SK-N-SH (cell line): Measurements from ENCODE around the gene PAN3. TPM values are rescaled to one million over a fixed set of nuclear protein-coding genes. Genes with fewer than 3 reads are reported as not detected.

Experiments
- CTCF ChIA-PET: fragments of 300-600, 350-600 bp; formaldehyde crosslinking; extraction: SDS; loops from one replicate; lab custom pipeline; 2021; lab: Yijun Ruan, JAX
- POLR2A ChIA-PET: fragments of 350-600 bp; sonication (Branson Sonifier 250); formaldehyde crosslinking; extraction: SDS; loops from one replicate; lab custom pipeline; 2020; ENCODE audit warnings: antibody characterized with exemption, inconsistent platforms; lab: Yijun Ruan, JAX
- DNase-seq: peaks from one replicate; pipeline ENCODE4 v3.0.0; 2012
- H2AFZ ChIP-seq: fragments of 200-600 bp; sonication (generic); 2 replicates; pipeline ENCODE4 v1.8.1; 2016; ENCODE audit warnings: antibody characterized with exemption, mild to moderate bottlenecking, low read depth
- H3F3A ChIP-seq: fragments of 200-600 bp; sonication (generic); replicated peaks from 2 replicates; pipeline ENCODE3; 2016; ENCODE audit warnings: antibody characterized with exemption, mild to moderate bottlenecking; ENCODE audit not compliant: insufficient read depth
- H3K27ac ChIP-seq, 2 experiments: fragments of 200-500 bp in 1 of 2; fragments of 200-600 bp in 1 of 2; sonication (Bioruptor generic) in 1 of 2; sonication (generic), shearing (Covaris generic) in 1 of 2; 2 replicates each; pipeline versions ENCODE4 v1.5.1 to v1.6.1; 2014 to 2016; ENCODE audit warnings: low read depth in 2 of 2, inconsistent platforms in 1 of 2, low read length in 1 of 2, mild to moderate bottlenecking in 1 of 2, mixed read lengths in 1 of 2
- H3K27me3 ChIP-seq: fragments of 200-600 bp; sonication (generic), shearing (Covaris generic); 2 replicates; pipeline ENCODE4 v1.6.1; 2016; ENCODE audit warnings: mixed run types; ENCODE audit not compliant: insufficient read depth
- H3K36me3 ChIP-seq, 2 experiments: fragments of 200-500 bp in 1 of 2; fragments of 200-600 bp in 1 of 2; sonication (Bioruptor generic) in 1 of 2; sonication (generic) in 1 of 2; replicated peaks in 1 of 2; 2 replicates each; pipeline versions ENCODE3 to v1.5.1; 2014 to 2016; ENCODE audit warnings: low read length in 1 of 2, mild to moderate bottlenecking in 1 of 2; ENCODE audit not compliant: insufficient read depth in 2 of 2, control insufficient read depth in 1 of 2
- H3K4me1 ChIP-seq, 2 experiments: fragments of 200-500 bp in 1 of 2; fragments of 200-600 bp in 1 of 2; sonication (Bioruptor generic) in 1 of 2; sonication (generic), shearing (Covaris generic) in 1 of 2; 2 replicates each; pipeline versions ENCODE4 v1.5.1 to v1.6.1; 2014 to 2016; ENCODE audit warnings: low read depth in 1 of 2, low read length in 1 of 2, mixed run types in 1 of 2; ENCODE audit not compliant: insufficient read depth in 2 of 2, control insufficient read depth in 1 of 2
- H3K4me2 ChIP-seq: fragments of 200-600 bp; sonication (generic), shearing (Covaris generic); 2 replicates; pipeline ENCODE4 v1.6.1; 2017; ENCODE audit warnings: mixed run types
- H3K4me3 ChIP-seq, 2 experiments: fragments of 200-500 bp in 1 of 2; fragments of 200-600 bp in 1 of 2; sonication (Bioruptor generic) in 1 of 2; sonication (generic), shearing (Covaris generic) in 1 of 2; 2 replicates each; pipeline versions ENCODE4 v1.5.1 to v1.8.1; 2014 to 2016; ENCODE audit warnings: low read depth in 2 of 2, inconsistent platforms in 1 of 2, low read length in 1 of 2, mild to moderate bottlenecking in 1 of 2, mixed read lengths in 1 of 2, moderate library complexity in 1 of 2
- H3K79me2 ChIP-seq: fragments of 200-600 bp; sonication (generic); 2 replicates; pipeline ENCODE4 v1.8.1; 2017; ENCODE audit warnings: mild to moderate bottlenecking; ENCODE audit not compliant: insufficient read depth
- H3K9ac ChIP-seq: fragments of 200-600 bp; sonication (generic); 2 replicates; pipeline ENCODE4 v1.6.1; 2017; ENCODE audit warnings: mixed run types
- H3K9me2 ChIP-seq: fragments of 200-600 bp; sonication (generic); 2 replicates; pipeline ENCODE4 v1.6.1; 2017; ENCODE audit warnings: mixed run types
- H3K9me3 ChIP-seq: fragments of 200-600 bp; sonication (generic); 2 replicates; pipeline ENCODE4 v1.6.1; 2017; ENCODE audit warnings: mixed run types, mild to moderate bottlenecking, moderate library complexity
- H4K20me1 ChIP-seq: fragments of 200-600 bp; sonication (generic); 2 replicates; pipeline ENCODE4 v1.6.1; 2017; ENCODE audit warnings: mild to moderate bottlenecking, mixed run types; ENCODE audit not compliant: insufficient read depth
- CHD2 ChIP-seq: fragments of 150-350 bp; IDR thresholded peaks from 2 replicates; pipeline ENCODE4 v1.6.1; 2018; ENCODE audit warnings: low read length; ENCODE audit not compliant: partially characterized antibody
- ELF1 ChIP-seq: IDR thresholded peaks from 2 replicates; pipeline ENCODE4 v1.4.0; 2012
- FOSL2 ChIP-seq: IDR thresholded peaks from 2 replicates; pipeline ENCODE4 v1.4.0; 2012; ENCODE audit warnings: low read depth, mild to moderate bottlenecking, moderate library complexity, borderline replicate concordance
- FOXJ3 ChIP-seq: sonication (generic); formaldehyde crosslinking; IDR thresholded peaks from 2 replicates; pipeline ENCODE4 v1.5.1; 2020; ENCODE audit warnings: mild to moderate bottlenecking, missing genetic modification reagents
- FOXM1 ChIP-seq: IDR thresholded peaks from 2 replicates; pipeline ENCODE4 v1.4.0; 2012; ENCODE audit warnings: low read depth, mild to moderate bottlenecking
- GABPA ChIP-seq: IDR thresholded peaks from 2 replicates; pipeline ENCODE4 v1.4.0; 2012; ENCODE audit warnings: low read depth, mild to moderate bottlenecking
- GATA2 ChIP-seq: sonication (generic); formaldehyde crosslinking; IDR thresholded peaks from 2 replicates; pipeline ENCODE4 v1.5.0; 2020; ENCODE audit warnings: mild to moderate bottlenecking, missing genetic modification reagents
- JUND ChIP-seq: IDR thresholded peaks from 2 replicates; pipeline ENCODE4 v1.4.0; 2012
- MAX ChIP-seq: IDR thresholded peaks from 2 replicates; pipeline ENCODE4 v1.4.0; 2012; ENCODE audit warnings: low read depth
- MEF2A ChIP-seq: IDR thresholded peaks from 2 replicates; pipeline ENCODE4 v1.4.0; 2012; ENCODE audit warnings: low read depth, borderline replicate concordance
- POLR2AphosphoS5 ChIP-seq: IDR thresholded peaks from 2 replicates; pipeline ENCODE4 v1.6.1; 2012; ENCODE audit warnings: low read depth, low read length
- SIN3A ChIP-seq: IDR thresholded peaks from 2 replicates; pipeline ENCODE4 v1.6.1; 2012; ENCODE audit warnings: low read depth, mild to moderate bottlenecking, low read length, moderate library complexity, borderline replicate concordance
- SMC3 ChIP-seq: IDR thresholded peaks from 2 replicates; pipeline ENCODE4 v1.6.1; 2012; ENCODE audit warnings: low read depth, low read length, improper control_type of control experiment
- TAF1 ChIP-seq: IDR thresholded peaks from 2 replicates; pipeline ENCODE4 v1.6.1; 2012; ENCODE audit warnings: low read depth, mild to moderate bottlenecking, low read length, moderate library complexity, borderline replicate concordance
- WGBS: methylation state at CpG from one replicate; pipeline ENCODE4 v1.1.6; 2017; ENCODE audit warnings: low lambda C conversion rate; 5-methylcytosine and 5-hydroxymethylcytosine counted together
- polyA plus RNA-seq, 3 experiments: library from polyadenylated mRNA; depleted of rRNA; stranded (reverse); fragments of >200 nt; gene quantifications; 2 replicates each; pipeline ENCODE4 v1.2.3, GENCODE V29; 2012
- TF ChIP-seq, protein P1 (sequence below): IDR thresholded peaks from 2 replicates; pipeline ENCODE4 v1.4.0; 2012; ENCODE audit warnings: low read depth, borderline replicate concordance
- TF ChIP-seq, protein P2 (sequence below): IDR thresholded peaks from 2 replicates; pipeline ENCODE4 v1.4.0; 2012; ENCODE audit warnings: low read depth, borderline replicate concordance
- TF ChIP-seq, protein P3 (sequence below): fragments of 150-350 bp; IDR thresholded peaks from 2 replicates; pipeline ENCODE4 v1.6.1; 2017; ENCODE audit warnings: antibody characterized with exemption, low read length, low read depth, borderline replicate concordance
- TF ChIP-seq, protein P4 (sequence below): IDR thresholded peaks from 2 replicates; pipeline ENCODE4 v1.6.1; 2012; ENCODE audit warnings: mild to moderate bottlenecking, low read depth, low read length, moderate library complexity
- TF ChIP-seq, protein P5 (sequence below): IDR thresholded peaks from 2 replicates; pipeline ENCODE4; 2012

The PAN3 gene
- polyA plus RNA-seq, 1 of the 3 experiments (the other 2 are of a cell fraction) = 6.4 TPM

DNA sequence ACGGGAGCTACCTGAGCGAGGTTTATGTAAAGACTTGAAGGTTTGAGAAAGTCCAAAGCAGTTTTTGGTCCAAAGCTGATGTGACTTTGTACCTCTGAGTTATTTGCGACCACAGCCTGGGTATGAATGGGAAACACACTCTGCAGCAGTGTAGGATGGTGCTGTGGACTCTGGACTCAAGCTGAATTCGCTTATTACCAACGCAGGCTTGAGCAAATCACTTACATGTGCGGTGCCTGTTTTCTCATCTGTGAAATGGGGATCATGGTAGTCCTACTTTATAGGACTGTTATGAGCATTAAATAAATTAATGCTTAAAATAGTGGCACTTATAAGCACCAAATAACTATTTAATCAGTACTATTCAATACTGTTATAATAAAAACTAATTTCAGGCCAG, 176.5 kb downstream of the PAN3 start:
- H3F3A ChIP-seq = no peaks in the 10 kb centered on the region
- no peak overlapping the region for H2AFZ ChIP-seq
- no peak overlapping the region for H3K4me3 ChIP-seq
- no peaks in the 10 kb centered on the region for H3K36me3 ChIP-seq
- H3K9me3 ChIP-seq = no peaks in the 10 kb centered on the region
- 86% methylated on average over 6 of the region's 6 CpGs for WGBS
- ChIA-PET POLR2A (no interaction called here), CTCF (interaction anchor here (0.6 to 3.8 kb wide), 4 partner anchors 9 to 1916 kb away, joined by 3 to 16 read pairs (median 4); no protein-coding TSS in a partner anchor)
- H3K9me2 ChIP-seq = no peaks in the 10 kb centered on the region
- no peak for DNase-seq
- H3K4me1 ChIP-seq = no peaks in the 10 kb centered on the region
- no peaks in the 10 kb centered on the region for H3K27me3 ChIP-seq
- no peak overlapping the region for H3K4me2 ChIP-seq
- H3K9ac ChIP-seq = no peak overlapping the region
- no peaks in the 10 kb centered on the region for H3K79me2 ChIP-seq
- no peak overlapping the region for H3K27ac ChIP-seq
- TF ChIP-seq, protein P1, sequence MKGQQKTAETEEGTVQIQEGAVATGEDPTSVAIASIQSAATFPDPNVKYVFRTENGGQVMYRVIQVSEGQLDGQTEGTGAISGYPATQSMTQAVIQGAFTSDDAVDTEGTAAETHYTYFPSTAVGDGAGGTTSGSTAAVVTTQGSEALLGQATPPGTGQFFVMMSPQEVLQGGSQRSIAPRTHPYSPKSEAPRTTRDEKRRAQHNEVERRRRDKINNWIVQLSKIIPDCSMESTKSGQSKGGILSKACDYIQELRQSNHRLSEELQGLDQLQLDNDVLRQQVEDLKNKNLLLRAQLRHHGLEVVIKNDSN = no peak
- TF ChIP-seq POLR2AphosphoS5 (no peak), FOXM1 (no peak), ELF1 (no peak), MEF2A (no peak), FOXJ3 (CRISPR knock-in tag) (no peak), GATA2 (CRISPR knock-in tag) (no peak), JUND (no peak), MAX (no peak), GABPA (no peak), SMC3 (no peak), SIN3A (no peak), FOSL2 (no peak), TAF1 (no peak), CHD2 (no peak)
- TF ChIP-seq, protein P2, sequence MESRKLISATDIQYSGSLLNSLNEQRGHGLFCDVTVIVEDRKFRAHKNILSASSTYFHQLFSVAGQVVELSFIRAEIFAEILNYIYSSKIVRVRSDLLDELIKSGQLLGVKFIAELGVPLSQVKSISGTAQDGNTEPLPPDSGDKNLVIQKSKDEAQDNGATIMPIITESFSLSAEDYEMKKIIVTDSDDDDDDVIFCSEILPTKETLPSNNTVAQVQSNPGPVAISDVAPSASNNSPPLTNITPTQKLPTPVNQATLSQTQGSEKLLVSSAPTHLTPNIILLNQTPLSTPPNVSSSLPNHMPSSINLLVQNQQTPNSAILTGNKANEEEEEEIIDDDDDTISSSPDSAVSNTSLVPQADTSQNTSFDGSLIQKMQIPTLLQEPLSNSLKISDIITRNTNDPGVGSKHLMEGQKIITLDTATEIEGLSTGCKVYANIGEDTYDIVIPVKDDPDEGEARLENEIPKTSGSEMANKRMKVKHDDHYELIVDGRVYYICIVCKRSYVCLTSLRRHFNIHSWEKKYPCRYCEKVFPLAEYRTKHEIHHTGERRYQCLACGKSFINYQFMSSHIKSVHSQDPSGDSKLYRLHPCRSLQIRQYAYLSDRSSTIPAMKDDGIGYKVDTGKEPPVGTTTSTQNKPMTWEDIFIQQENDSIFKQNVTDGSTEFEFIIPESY = no peak
- TF ChIP-seq, protein P3, sequence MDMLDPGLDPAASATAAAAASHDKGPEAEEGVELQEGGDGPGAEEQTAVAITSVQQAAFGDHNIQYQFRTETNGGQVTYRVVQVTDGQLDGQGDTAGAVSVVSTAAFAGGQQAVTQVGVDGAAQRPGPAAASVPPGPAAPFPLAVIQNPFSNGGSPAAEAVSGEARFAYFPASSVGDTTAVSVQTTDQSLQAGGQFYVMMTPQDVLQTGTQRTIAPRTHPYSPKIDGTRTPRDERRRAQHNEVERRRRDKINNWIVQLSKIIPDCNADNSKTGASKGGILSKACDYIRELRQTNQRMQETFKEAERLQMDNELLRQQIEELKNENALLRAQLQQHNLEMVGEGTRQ = no peak
- TF ChIP-seq, protein P4, sequence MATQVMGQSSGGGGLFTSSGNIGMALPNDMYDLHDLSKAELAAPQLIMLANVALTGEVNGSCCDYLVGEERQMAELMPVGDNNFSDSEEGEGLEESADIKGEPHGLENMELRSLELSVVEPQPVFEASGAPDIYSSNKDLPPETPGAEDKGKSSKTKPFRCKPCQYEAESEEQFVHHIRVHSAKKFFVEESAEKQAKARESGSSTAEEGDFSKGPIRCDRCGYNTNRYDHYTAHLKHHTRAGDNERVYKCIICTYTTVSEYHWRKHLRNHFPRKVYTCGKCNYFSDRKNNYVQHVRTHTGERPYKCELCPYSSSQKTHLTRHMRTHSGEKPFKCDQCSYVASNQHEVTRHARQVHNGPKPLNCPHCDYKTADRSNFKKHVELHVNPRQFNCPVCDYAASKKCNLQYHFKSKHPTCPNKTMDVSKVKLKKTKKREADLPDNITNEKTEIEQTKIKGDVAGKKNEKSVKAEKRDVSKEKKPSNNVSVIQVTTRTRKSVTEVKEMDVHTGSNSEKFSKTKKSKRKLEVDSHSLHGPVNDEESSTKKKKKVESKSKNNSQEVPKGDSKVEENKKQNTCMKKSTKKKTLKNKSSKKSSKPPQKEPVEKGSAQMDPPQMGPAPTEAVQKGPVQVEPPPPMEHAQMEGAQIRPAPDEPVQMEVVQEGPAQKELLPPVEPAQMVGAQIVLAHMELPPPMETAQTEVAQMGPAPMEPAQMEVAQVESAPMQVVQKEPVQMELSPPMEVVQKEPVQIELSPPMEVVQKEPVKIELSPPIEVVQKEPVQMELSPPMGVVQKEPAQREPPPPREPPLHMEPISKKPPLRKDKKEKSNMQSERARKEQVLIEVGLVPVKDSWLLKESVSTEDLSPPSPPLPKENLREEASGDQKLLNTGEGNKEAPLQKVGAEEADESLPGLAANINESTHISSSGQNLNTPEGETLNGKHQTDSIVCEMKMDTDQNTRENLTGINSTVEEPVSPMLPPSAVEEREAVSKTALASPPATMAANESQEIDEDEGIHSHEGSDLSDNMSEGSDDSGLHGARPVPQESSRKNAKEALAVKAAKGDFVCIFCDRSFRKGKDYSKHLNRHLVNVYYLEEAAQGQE = no peak
- TF ChIP-seq, protein P5, sequence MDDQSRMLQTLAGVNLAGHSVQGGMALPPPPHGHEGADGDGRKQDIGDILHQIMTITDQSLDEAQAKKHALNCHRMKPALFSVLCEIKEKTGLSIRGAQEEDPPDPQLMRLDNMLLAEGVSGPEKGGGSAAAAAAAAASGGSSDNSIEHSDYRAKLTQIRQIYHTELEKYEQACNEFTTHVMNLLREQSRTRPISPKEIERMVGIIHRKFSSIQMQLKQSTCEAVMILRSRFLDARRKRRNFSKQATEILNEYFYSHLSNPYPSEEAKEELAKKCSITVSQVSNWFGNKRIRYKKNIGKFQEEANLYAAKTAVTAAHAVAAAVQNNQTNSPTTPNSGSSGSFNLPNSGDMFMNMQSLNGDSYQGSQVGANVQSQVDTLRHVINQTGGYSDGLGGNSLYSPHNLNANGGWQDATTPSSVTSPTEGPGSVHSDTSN = no peak
- TF ChIP-seq, all 33 proteins: peak for 0
- no peaks in the 10 kb centered on the region for H4K20me1 ChIP-seq
